ENCODE results near the gene ZNF208.
"Not testable (repeated sequence)": the region's sequence is repeated elsewhere in the genome, so short reads cannot be mapped to it uniquely, and the experiment has no call there.

The ZNF208 gene

DNA sequence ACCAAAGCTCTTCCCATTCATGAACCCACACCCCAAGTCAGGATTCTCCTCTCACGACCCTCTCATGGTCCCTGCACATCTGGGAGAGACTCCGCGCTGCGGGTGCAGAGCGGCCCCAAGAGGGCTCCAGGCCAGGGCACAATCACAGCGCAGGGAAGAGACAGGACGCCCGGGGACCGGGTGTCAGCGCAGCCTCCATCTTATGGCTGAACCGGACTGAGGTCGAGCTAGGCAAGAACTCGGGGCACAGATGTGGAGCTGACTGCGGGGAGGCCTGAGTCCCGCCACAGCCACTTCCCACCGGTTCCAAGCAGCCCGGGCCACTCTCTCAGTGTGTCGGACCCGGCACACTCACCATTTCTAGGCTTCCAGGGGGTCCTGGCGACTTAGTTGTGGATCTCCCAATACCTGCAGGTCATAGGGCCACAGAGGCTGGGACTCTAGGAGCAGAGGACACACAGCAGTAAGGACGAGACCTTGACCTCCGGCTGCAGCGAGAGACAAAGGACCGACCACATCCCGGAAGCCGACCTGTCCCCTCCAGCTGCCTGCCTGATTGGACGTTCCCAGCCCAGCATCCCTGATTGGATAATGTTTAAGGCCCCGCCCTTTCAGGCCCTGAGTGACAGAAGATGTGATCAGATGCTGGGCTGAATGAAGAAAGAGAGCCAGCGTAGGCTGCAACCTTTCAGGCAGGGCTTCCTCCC lies at the start of gene ZNF208:
Gene ZNF208 (minus strand): TSS at position 507 of the 707 bp plus-strand sequence. CDS start 149 bp downstream, at position 358.
- not testable (repeated sequence) for DNase-seq (ENCODE audit: low read depth, low spot score)

DNA sequence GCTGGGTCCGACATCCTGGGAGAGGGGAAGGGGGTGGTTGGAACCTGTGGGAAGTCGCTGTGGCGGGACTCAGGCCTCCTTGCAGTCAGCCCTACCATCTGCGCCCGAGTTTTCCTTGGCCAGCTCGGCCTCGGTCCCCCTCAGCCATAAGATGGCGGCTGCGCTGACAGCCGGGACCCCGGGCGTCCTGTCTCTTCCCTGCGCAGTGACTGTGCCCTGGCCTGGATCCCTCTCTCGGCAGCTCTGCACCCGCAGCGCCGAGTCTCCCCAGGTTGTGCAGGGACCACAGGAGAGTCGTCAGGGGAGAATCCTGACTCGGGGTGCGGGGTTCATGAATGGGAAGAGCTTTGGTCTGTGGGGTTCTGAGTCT lies 41.9 kb upstream of the ZNF208 start:
- no peak for DNase-seq (ENCODE audit: low read depth, low spot score)

DNA sequence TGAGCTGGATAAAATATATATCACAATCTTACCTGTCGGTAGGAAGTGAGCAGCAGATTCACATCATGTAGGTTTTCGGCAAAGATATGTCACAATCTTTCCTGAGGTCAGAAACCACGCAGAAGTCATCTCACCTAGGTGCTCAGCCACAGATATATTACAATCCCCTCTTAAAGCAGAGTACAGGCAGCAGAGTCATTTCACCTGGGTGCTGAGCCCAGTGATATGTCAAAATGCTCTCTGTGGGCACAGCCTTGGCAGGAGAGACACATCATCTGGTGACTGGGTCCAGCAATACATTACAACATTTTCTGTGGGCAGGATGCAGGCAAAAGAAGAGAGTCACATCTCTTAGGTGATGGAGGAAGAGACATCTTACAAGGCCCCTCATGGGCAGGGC lies 30.4 kb upstream of the ZNF208 start:
- not testable (repeated sequence) for DNase-seq (ENCODE audit: low read depth, low spot score)

DNA sequence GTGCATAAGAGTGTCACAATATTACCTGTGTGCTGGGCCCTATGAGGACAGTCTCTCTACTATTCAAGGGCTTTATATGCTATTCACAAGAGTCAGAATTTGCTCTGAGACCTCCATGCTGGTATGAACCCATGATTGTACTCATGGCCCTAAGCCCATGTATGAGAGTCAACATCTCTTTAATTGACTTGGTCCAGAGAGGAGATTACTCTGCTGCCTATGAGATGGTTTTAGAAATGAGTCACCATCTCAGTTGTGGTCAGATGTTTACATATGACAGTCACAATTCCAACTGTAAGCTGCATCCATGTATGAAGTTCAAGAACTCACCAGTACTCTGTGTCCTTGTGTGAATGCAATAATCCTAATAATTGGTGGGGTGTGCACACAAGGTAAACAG lies 19.9 kb upstream of the ZNF208 start:
- no peak for DNase-seq (ENCODE audit: low read depth, low spot score)

DNA sequence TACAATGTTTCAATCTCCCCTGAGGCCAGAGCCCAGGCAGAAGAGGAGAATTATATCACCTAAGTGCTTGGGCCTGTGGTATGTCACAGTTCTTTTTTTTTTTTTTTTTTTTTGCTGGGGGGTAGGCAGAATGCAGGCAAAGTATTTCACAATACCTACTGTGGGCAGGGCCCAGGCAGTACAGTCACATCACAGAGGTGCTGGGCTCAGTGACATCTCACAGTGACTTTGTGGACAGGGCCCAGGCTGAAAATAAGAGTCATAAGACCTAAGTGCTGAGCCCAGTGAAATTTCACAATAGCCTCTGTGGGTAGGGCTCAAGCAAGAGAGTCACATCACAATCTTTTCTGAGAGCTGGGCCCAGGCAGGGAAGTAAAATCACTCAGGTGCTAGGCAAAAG lies 15.9 kb upstream of the ZNF208 start:
- DNase-seq (ENCODE audit: low read depth, low spot score), result no peak

DNA sequence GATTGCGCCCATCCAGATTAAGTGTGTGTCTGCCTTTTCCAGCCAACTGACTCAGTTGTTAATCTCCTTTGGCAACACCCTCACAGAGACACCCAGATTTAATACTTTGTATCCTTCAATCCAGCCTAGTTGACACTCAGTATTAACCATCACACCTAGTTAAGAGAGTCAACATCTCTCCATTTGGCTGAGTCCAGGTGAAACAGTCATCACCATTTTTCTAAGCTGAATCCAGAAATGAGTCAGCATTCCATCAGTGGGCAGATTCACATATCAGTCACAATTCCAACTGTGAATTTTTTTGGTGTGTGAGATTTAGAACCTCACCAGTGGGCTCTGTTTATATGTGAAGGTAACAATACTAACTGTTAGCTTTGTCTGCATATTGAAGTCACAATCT lies 14.8 kb upstream of the ZNF208 start:
- DNase-seq (ENCODE audit: low read depth, low spot score), result not testable (repeated sequence)

DNA sequence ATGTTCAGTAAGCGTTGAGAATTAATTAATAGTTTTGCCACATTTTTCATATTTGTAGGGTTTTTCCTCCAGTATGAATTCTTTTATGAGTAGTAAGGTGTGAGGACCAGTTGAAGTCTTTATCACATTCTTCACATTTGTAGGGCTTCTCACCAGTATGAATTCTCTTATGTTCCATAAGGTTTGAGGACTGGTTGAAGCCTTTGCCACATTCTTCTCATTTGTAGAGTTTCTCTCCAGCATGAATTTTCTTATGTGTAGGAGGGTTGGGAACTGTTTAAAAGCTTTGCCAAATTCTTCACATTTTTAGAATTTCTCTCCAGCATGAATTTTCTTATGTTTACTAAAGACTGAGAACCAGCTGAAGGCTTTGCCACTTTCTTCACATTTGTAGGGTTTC lies 40.3 kb downstream of the ZNF208 start:
- no peak for DNase-seq (ENCODE audit: low read depth, low spot score)

DNA sequence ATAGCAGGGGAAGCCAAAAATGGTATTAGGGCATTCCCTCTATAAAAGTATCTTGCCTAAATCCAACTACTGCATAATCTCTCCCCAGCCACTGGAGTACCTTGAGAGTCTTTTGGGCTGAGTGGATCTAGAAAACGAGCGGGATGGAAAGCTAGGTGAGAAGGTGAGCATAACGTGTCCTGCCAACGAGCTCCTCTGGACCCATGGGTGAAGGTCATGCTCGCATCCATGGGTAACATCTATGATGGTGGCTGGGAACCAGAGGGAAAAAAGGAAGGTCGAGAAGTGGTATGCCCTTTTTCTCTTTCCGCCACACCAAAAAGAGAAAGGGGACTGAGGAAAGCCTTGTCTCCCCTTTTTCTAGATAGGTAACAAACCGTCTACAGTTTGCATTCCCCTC lies 63.0 kb downstream of the ZNF208 start:
- no peak for DNase-seq (ENCODE audit: low read depth, low spot score)

DNA sequence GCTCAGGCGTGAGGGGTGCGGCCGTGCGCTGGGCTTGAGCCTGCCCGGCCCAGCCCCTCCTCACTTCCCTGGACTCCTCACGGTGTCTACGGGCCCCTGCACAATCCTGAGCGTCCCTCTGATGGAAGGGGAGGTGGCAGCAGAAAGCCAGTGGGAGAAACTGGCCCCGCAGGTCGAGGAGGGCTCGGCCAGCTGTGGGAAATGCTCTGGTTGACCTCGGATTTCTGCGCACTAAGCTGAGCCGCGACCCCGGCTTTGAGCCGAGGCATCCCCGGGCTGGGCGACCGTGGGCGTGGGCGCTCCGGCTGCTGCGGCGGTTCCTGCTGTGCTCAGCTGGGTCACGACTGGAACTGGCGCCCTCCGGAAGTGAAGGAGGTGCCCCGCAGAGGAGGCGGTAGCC lies 70.1 kb downstream of the ZNF208 start:
- DNase-seq (ENCODE audit: low read depth, low spot score), result no peak

DNA sequence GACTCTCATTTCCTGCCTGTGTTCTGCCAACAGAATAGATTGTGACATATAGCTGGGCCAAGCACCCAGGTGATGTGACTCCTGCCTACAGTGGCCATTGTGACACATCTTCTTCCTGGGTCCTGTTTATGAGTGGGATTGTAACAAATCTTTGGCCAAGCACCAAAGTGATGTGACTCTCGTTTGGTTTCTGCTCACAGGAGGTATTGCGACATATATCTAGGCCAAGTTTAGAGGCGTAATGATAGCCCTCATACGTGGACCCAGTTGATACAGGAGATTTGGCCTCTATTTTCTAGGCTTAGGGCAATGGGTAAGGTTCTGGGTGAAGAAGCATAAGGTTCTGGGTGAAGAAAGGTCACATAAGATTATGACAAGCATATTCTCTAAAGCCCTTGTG lies 76.2 kb downstream of the ZNF208 start:
- DNase-seq (ENCODE audit: low read depth, low spot score), result no peak

DNA sequence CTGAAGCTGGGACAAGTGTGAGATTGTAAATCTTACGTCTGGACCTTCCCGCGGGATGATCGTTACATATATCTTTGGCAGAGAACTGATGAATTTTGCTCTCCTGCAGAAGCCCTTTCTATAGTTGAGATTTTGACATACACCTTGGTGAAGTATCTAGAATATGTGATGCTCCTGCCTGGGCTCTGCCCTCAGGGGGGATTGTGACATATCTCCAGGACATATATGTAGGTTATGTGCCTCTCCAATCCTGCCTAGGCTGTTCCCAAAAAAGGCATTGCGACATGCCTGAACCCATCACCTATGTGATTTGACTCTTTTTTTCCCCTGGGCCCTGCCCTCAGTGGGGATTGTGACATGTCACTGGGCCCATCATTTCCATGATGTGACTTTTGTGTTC lies 76.6 kb downstream of the ZNF208 start:
- no peak for DNase-seq (ENCODE audit: low read depth, low spot score)

DNA sequence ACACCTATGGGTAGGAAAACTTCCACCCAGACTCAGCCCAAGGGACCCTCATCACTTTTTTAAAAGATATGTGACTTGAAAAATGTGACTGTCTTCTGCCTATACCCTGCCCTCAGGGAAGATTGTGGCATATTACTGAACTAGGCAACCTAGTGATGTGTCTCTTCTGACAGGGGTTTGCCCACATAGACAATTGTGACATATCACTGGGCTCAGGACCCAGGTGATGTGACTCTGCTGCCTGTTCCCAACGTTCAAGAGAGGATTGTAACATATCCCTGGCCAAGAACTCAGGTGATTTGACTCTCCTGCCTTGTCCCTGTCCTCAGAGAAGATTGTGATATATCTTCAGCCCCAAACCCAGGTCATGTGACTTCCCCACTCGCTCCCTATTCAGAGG lies 88.5 kb downstream of the ZNF208 start:
- no peak for DNase-seq (ENCODE audit: low read depth, low spot score)

DNA sequence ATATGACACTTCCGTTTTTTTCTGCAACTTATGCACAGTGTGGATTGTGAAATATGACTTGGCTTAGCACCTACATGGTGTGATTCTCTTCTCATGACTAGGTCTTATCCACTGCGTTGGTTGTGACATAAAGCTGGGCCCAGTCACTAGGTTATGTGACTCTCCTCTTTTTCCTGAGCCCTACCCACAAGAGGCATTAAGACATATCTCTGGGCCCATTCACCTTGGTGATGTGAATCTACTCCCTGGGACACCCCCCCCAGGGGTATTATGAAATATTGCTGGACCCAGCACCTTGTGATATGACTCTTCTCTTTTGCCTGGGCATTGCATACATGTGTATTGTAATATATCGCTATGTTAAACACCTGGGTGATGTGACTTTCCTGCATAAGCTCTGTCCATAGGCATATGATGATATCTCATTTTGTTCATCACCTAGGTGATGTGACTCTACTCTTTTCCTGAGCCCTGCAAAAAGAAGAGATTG lies 89.0 kb downstream of the ZNF208 start:
- no peak for DNase-seq (ENCODE audit: low read depth, low spot score)

DNA sequence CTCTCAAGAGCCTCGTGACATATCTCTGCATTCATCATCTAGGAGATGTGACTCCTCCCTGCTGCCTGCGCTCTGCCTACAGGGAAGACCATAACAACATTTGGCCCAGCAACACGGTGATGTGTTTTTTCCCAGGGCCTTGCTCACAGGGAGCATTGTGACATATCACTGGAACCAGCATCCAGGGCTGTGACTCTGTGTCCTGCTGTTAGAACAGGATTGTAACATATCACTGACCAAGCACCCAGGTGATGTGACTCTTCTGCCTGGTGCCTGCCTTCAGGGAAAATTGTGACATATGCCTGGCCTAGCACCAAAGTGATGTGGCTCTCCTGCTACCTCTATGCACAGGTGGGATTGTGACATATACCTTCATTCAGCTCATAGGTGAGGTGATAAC lies 95.3 kb downstream of the ZNF208 start:
- DNase-seq (ENCODE audit: low read depth, low spot score), result no peak

DNA sequence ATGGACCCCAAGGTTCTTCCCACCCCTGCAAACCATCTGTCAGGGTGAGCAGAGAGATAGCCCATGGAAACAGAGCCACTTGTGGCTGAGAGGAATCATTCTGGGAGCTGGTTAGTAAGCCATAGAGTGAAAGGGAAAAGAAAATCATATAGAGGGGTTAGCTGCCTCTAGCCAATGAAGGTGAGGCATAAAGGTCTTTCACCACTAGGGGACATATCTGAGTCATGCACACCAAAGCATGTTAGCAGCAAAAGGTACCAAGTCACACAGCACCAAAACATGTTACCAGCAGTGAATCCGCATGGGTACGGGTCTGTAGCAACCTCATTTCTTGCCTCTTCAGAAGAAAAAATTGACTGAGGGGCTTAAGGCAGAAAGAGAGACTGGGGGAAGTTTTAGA lies 98.1 kb downstream of the ZNF208 start:
- DNase-seq (ENCODE audit: low read depth, low spot score), result no peak

DNA sequence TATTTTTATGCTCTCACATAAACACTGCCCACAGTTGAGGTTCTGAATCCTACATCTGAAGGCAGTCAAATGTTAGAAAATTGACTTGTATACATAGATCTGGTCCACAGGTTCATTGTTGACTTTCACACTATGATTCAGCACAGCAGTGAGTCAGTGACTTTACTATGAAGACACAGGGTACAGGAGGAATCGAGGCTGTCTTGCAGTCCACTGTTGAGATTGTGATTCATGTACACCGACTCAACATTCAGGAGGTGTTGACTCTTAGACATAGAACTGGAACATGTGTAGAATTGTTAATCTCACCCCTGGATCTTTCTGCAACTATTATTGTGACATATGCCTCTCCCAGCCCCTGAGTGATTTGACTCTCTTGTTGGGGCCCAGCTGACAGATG lies 100.4 kb downstream of the ZNF208 start:
- DNase-seq (ENCODE audit: low read depth, low spot score), result no peak

DNA sequence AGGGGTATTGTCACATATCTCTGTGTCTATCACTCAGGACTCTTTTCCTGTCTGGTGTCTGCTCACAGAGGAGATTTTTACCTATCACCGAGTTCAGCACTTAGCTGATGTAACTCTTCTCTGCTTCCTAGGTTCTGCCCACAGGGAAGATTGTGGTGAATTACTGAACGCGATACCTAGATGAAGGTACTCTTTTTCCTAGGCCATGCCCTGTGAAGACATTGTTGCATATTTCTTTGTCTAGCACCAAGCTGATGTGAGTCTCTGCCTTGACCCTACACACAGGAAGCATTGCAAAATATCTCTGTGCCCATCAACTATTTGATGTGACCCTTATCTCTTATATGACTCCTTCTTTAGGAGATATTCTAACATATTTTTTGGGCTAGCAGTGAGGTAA lies 102.7 kb downstream of the ZNF208 start:
- no peak for DNase-seq (ENCODE audit: low read depth, low spot score)

DNA sequence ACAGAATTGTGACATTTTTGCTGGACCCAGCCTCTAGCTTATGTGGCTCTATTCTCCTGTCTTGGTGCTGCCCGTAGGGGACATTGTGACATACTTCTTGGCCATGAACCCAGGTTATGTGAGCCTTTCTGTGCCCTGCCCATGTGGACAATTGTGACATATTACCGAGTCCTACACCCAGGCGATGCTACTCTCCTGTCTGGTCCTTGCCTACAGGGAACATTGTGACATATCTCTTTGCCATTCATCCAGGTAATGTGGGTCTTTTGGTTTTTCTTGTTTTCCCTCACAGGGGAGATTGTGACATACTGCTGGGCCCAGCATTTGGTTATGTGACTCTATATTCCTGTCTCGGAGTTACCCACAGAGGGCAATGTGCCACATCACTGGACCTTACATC lies 103.2 kb downstream of the ZNF208 start:
- no peak for DNase-seq (ENCODE audit: low read depth, low spot score)

DNA sequence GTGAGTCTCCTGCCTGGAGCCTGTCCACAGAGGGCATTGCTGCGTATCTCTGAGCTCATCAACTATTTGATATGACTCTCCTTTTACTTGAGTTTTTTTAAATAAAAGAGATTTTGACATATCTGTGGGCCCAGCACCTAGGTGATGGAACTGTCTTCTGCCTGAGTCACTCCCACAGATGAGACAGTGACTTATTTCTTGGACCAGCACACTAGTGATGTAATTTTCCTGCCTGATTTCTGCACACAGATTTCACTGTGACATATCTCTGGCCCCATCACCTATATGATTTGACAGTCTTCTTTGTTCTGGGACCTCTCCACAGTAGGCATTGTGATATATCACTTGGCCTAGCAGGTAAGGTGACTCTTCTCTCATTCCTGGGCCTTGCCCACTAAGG lies 108.2 kb downstream of the ZNF208 start:
- no peak for DNase-seq (ENCODE audit: low read depth, low spot score)

DNA sequence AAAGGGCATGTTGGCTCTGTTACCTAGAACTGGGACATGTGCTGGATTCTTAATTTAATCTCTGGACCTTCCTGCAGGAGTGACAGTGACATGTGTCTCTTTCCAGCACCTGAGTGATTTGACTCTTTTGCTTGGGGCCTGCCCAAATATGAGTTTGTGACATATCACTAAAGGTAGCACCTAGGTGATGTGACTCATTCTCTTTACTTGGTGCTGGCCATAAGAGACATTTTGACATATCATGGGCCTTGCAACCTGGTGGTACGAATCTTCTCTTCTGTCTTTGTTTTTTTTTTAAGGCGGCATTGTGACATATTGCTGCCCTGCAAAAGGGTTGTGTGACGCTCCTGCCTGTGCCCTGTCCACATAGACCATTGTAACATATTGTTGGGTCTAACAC lies 108.9 kb downstream of the ZNF208 start:
- DNase-seq (ENCODE audit: low read depth, low spot score), result no peak

DNA sequence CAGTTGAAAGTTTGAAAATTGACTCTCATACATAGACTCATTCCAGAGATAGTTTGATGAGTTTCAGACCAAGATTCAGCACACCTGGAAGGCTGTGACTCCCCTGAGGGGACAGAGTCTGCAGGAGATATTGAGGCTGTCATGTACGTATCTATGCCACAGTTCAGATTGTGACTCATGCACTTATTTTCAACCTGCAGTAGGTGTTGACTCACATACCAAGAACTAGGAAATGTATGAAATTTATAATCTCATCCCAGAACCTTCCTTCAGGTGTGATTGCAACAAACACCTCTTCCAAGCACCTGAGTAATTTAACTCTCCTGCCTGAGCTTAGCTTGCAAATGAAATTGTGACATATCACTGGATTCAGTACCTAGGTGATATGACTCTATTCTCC lies 110.3 kb downstream of the ZNF208 start:
- DNase-seq (ENCODE audit: low read depth, low spot score), result no peak

DNA sequence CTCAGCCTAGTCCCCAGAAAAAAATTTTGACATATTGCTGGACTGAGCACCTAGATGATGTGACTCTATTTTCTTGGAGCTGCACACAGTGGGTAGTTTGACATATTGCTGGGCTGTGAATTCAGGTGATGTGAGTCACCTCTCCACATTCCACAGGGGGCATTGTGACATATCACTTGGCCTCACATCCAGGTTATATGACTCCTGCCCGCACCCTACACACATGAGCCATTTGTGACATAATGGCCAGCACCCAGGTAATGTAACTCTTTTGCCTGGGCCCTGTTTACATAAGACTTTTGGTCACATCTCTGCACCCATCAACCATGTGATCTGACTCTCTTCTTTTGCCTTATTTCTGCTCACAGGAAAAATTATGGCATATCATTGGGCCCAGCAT lies 119.7 kb downstream of the ZNF208 start:
- DNase-seq (ENCODE audit: low read depth, low spot score), result no peak

DNA sequence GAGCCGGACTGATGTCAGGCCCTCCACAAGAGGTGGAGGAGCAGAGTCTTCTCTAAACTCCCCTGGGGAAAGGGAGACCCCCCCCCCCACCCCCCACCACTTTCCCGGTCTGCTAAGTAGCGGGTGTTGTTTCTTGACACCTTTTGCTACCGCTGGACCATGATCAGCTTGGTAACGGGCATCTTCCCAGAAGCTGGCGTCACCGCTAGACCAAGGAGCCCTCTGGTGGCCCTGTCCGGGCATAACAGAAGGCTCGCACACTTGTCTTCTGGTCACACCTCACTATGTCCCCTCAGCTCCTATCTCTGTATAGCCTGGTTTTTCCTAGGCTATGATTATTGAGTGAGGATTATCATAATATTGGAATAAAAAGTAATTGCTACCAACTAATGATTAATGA lies 120.7 kb downstream of the ZNF208 start:
- not testable (repeated sequence) for DNase-seq (ENCODE audit: low read depth, low spot score)

DNA sequence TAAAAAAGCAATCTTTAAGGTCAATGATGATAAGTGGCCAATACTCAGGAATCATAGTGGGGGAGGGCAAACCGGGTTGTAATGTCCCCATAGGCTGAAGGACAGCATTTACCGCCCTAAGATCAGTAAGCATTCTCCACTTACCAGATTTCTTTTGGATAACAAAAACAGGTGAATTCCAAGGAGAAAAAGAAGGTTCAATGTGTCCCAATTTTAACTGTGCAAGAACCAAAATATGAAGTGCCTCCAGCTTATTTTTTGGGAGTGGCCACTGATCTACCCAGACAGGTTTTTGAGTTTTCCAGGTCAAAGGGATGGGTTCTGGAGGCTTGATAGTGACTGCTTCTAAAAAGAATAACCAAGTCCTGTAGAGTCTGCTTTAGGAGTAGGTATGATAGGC lies 125.2 kb downstream of the ZNF208 start:
- not testable (repeated sequence) for DNase-seq (ENCODE audit: low read depth, low spot score)
